GM19240 (cell line): Measurements from ENCODE around the gene ESPN.

ENCODE experiments used
- DNase-seq: peaks from one replicate; pipeline ENCODE4 v3.0.0; 2011; ENCODE audit warnings: low spot score; ENCODE audit not compliant: insufficient read length

ESPN gene

GRCh38 chr1:6408023-6408422 lies 16.6 kb upstream of the ESPN start:
- DNase-seq: no peak

DNA sequence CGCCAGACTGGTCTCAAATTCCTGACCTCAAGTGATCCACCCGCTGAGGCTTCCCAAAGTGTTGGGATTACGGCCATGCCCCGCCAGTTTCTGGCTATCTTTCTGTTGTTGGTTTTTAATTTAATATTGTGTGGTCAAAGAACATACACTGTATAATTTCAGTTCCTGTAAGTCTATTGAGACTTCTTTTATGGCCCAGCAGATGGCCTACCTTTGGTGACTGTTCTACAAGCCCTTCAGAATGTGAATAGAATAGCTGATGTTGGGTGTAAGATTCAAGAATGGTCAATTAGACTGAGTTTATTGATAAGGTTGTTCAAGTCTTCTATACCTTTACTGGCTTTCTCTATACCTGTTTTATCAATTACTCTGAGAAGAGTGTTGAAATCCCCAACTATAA lies 15.5 kb upstream of the ESPN start:
- no peak for DNase-seq

GRCh38 chr1:6409733-6410132 lies 14.8 kb upstream of the ESPN start:
- no peak for DNase-seq

- no peak for DNase-seq
Observed at GRCh38 chr1:6410248-6410893, 14.2 kb upstream of the ESPN start.

- no peak for DNase-seq
Observed at GRCh38 chr1:6412896-6413295, 11.7 kb upstream of the ESPN start.

DNA sequence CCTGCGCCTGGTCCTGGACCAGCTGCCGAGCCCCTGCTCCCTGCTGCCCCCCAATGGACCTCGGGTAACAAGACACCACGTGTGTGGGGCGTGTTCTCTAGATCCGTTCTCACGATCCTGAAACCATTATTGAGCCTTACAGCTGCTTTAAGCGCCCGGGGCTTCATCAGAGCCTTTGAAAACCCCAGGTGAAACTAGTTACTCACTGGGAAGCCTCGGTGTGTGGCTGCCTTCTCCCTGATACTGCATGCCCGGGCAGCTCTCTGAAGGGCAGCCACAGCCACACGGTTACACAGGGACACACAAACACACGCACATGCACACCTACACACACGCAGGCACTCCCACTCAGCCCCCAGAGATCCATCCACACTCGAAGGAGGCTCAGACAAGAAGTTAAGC lies 10.1 kb upstream of the ESPN start:
- peak; percentile 69 for DNase-seq

DNA sequence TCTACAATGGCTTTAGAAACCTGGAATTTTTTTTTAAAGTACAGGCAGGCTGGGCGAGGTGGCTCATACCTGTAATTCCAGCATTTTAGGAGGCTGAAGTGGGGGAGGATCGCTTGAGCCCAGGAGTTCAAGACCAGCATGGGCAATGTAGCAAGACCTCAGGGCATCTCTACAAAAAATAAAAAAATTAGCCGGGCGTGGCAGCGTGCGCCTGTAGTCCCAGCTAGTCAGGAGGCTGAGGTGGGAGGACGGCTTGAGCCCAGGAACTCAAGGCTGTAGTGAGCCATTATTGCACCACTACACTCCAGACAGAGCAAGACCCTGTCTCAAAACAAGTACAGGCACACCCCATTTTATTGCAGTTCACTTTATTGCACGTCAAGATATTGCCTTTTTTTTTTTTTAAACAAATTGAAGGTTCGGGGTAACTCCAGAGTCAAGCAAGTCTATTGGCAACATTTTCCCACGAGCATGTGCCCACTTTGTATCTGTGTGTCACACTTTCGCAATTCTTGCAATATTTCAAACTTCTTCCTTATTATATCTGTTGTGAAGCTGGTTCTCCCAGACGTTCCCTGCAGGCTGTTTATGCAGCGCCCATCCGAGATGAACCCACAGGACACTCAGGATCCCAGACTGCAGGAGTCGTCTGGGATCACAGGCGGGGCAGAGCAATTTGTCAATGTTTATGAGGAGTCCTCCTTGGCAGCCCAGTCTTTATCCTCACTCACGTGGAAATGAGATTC lies 9.5 kb upstream of the ESPN start:
- DNase-seq: no peak

DNA sequence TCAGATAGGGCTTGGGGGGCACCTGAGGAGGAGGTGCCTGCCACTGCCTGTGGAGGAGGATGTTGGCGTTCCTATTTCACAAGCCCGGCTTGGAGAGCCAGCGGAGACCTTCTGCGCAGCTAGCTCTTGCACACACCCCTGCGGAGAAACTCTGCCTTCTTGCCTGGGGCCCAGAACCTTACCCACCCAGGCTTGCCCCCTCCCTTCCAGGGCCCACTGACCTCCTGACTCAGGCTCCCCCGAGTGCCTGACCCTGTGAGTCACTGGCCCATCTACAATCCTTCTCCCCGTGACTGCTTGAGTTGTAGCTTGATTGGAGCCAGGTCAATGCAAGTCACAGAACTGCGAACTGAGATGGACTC lies 8.3 kb upstream of the ESPN start:
- no peak for DNase-seq

- DNase-seq: no peak
Observed at GRCh38 chr1:6416906-6417305, 7.7 kb upstream of the ESPN start.

- no peak for DNase-seq
Observed at GRCh38 chr1:6417961-6418667, 6.5 kb upstream of the ESPN start.

- DNase-seq: no peak
Observed at GRCh38 chr1:6418668-6419396, 5.7 kb upstream of the ESPN start.

DNA sequence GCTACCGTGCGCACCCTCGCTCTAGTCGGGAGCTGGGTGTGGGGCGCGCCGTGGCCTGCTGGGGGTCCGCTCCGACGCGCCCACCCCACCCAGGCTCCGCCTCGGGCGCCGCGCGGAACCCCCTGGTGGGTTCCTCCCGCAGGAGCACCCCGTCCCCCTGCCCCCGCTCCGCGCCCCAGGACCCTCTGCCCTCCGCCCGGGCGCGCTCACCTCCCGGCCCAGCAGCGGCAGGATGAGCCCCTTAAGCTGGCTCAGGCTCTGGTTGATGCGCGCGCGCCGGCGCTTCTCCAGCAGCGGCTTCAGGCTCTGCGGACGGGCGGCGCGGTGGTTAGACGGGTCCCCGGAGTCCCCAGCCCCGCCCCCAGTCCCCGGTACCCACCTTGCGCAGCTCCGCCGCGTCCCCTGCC lies 5.2 kb upstream of the ESPN start:
- no peak for DNase-seq

- DNase-seq: no peak
Observed at GRCh38 chr1:6419804-6420453, 4.6 kb upstream of the ESPN start, which contains the start of gene HES2. HES2 (minus strand) TSS chr1:6419919; CDS start chr1:6419820, 99 bp downstream.

DNA sequence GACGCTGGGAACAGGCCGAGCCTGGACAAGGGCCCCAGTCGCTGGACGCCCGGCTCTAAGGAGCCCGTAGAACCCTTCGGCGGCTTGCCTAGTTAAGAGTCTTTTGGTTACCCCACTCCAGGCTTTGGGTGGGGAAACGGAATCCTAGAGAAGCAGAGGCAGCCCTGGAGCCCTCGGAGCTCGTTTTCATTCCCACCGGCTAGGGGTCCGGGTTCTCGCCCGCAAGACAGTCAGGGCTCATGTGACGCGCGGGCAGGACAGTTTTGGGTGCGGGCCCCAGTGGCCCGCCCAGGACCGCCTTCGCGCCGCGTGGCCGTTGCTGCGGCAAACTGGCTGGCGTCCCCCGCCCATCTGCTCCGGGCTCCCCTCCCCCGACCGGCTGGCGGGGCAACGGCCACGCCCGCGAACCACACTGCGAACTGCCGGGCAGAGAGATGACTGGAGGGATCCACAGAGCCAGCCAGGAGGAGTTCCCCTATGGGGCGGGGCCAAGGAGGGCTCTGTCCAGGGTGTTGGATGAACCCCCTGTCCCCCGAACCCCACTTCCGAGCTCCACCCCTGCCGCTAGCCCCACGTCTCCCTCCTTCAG lies 4.0 kb upstream of the ESPN start:
- no peak for DNase-seq

DNA sequence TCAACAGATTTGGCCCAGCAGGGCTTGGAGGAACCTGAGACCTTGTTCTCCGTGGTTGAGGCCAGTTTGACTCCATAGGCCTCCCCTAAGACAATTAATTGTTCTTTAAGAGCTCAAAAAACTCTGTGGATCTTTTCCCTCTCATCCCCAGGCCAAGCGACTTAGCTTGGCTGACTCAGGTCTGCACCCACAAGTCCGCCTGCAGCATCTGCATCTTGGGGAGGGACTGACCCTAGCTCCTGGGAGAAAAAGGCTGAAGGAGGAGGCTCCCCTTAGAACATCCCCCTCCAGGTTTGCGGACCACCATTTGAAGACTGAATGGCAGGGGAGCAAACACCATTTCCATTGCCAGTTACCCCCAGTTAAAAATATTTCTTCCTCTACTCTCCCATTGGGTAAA lies 3.3 kb upstream of the ESPN start:
- DNase-seq: no peak

- peak; percentile 84 for DNase-seq
Observed at GRCh38 chr1:6423321-6423999, 1.1 kb upstream of the ESPN start.

- no peak for DNase-seq
Observed at GRCh38 chr1:6424000-6424565, 493 bp upstream of the ESPN start.

- DNase-seq: no peak
Observed at GRCh38 chr1:6425658-6426057, 1.1 kb downstream of the ESPN start.

GRCh38 chr1:6426277-6426971 lies 1.8 kb downstream of the ESPN start:
- DNase-seq: no peak

DNA sequence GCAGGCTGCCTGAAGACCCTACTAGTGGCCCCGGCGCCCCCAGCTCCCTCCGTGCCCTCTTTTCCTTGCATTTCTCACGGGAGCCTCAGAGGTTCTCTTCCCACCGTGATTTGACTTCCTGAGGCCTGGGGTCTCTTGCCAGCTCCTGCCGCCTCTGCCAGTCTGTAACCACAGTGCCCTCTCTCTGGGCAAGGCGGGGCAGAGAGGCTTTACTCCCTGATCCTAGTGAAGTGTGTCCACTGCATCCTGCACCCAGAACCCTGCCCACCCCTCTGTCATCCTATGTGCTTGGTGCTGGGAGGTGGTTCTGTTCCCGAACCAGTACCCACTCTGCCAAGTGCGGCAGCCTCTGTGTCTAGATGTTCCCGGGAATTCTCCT lies 2.4 kb downstream of the ESPN start:
- DNase-seq: no peak
